SK-N-MC (cell line): ENCODE data around the gene MAT2A.

Experiments
- EZH2 ChIP-seq: fragments of 200-600 bp; sonication (generic); IDR thresholded peaks from one replicate; pipeline ENCODE4 v1.6.1; 2017; ENCODE audit warnings: antibody characterized with exemption
- FOXP2 ChIP-seq: optimal IDR thresholded peaks from 2 replicates; pipeline ENCODE3; 2011; ENCODE audit warnings: mild to moderate bottlenecking, moderate library complexity; ENCODE audit not compliant: insufficient read depth; ENCODE audit errors: extremely low read length, control extremely low read depth
- POLR2AphosphoS5 ChIP-seq: IDR thresholded peaks from 2 replicates; pipeline ENCODE4 v1.6.1; 2012; ENCODE audit warnings: mild to moderate bottlenecking, low read depth, low read length, borderline replicate concordance

- TF ChIP-seq EZH2 (no peak), POLR2AphosphoS5 (no peak), FOXP2 (no peak)
Measured at GRCh38 chr2:85516653-85517389, 22.1 kb upstream of the MAT2A start.
